Activated CD8-positive, alpha-beta T cell treated with anti-CD3 and anti-CD28 coated beads, Interleukin-2, amount 10 ng/mL, durations not matched to agents 7 days and 5 days (primary cell): Measurements from ENCODE around the gene ACTL10. TPM values are rescaled to one million over a fixed set of nuclear protein-coding genes. Genes with fewer than 3 reads are reported as not detected.

Experiments
- total RNA-seq, 2 experiments: library from RNA; stranded (reverse); gene quantifications; one replicate each; pipeline ENCODE4 v1.2.3, GENCODE V29; 2021

Gene ACTL10
- total RNA-seq, 2 experiments from 2014 or later, result 2.9 to 3.2 TPM

Other genes starting within 250 kb of the ACTL10 start
- 10 to 100 TPM; 13.1 to 13.4 TPM for gene SNTA1, start 223.2 kb upstream of the ACTL10 start, total RNA-seq
- 10 to 100 TPM; 14.4 to 14.8 TPM for gene CBFA2T2, start 176.8 kb upstream of the ACTL10 start, total RNA-seq
- gene C20orf144, start 4.6 kb upstream of the ACTL10 start, total RNA-seq, result under 1 TPM; 0.16 to 0.21 TPM
- 10 to 100 TPM; 28.4 to 38.2 TPM for gene NECAB3, start 7.5 kb downstream of the ACTL10 start, total RNA-seq
- 10 to 100 TPM; 74.5 to 80.8 TPM for gene E2F1, start 19.4 kb downstream of the ACTL10 start, total RNA-seq
- gene PXMP4, start 53.4 kb downstream of the ACTL10 start, total RNA-seq, result 10 to 100 TPM; 17.1 to 17.7 TPM
- gene ZNF341, start 65.1 kb downstream of the ACTL10 start, total RNA-seq, result 1 to 10 TPM; 4.7 to 5.2 TPM
- 10 to 100 TPM; 86.7 to 93.2 TPM for gene CHMP4B, start 144.4 kb downstream of the ACTL10 start, total RNA-seq